ENCODE measurements around the gene SLC40A1.

SLC40A1 gene

DNA sequence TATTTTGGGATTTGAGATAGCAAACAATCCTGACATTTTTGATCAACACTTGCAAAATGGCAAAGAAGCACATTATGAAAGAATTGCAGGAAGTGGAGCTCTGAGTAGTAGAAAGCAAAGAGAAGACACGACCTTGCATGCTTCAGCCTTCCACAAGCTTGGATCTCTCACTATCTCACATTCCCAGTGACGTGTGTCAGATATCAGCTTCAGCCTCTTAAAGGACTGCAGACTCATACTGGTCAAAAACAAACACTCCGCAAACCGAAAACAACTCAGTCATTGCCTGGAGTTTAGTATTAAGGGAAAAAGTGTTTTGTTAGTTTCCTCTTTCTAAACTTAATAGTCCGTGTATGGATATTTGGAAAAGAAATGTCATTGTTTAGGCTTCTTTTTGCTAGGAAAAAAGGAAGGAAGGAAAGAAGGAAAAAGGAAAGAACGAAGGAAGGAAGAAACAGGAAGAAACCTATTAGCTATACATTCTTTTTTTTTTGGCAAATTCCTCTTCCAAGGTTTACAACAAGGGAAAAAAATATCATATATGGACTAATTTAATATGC is 32.6 kb upstream of the SLC40A1 start:
- POLR2A ChIA-PET (ENCODE audit: low non-redundant PET) = no interaction called here
- CTCF ChIA-PET = no interaction called here
- H3K27ac ChIP-seq = no peak overlapping the region
- DNase-seq (ENCODE audit: low spot score) = no peak
- TF ChIP-seq, protein P1, sequence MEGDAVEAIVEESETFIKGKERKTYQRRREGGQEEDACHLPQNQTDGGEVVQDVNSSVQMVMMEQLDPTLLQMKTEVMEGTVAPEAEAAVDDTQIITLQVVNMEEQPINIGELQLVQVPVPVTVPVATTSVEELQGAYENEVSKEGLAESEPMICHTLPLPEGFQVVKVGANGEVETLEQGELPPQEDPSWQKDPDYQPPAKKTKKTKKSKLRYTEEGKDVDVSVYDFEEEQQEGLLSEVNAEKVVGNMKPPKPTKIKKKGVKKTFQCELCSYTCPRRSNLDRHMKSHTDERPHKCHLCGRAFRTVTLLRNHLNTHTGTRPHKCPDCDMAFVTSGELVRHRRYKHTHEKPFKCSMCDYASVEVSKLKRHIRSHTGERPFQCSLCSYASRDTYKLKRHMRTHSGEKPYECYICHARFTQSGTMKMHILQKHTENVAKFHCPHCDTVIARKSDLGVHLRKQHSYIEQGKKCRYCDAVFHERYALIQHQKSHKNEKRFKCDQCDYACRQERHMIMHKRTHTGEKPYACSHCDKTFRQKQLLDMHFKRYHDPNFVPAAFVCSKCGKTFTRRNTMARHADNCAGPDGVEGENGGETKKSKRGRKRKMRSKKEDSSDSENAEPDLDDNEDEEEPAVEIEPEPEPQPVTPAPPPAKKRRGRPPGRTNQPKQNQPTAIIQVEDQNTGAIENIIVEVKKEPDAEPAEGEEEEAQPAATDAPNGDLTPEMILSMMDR (conservative IDR thresholded peaks at IDR 0.05; ENCODE audit: low read depth) = no peak

DNA sequence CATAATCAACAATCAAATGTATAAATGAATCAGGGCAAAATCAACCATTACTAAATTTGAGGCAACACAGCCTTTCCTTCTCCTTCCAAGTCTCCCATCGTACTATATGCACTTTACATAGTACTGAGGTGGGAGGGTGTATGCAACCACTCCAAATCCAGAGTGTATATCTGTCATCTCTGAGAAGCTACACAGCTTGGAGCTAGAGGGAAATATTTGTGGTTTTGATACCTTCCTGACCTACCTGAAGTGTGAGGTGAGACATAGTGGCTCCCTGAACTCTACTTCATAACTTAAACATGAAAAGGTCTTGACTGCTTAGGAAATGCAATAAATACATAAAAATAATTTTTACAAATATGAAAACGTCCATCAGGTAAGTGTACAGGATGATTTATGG is 30.1 kb upstream of the SLC40A1 start:
- ChIA-PET POLR2A (ENCODE audit: low non-redundant PET) (no interaction called here), CTCF (no interaction called here)
- no peak for DNase-seq (ENCODE audit: low spot score)
- H3K27ac ChIP-seq = no peak overlapping the region
- TF ChIP-seq, protein P1 (conservative IDR thresholded peaks at IDR 0.05; ENCODE audit: low read depth) = no peak

DNA sequence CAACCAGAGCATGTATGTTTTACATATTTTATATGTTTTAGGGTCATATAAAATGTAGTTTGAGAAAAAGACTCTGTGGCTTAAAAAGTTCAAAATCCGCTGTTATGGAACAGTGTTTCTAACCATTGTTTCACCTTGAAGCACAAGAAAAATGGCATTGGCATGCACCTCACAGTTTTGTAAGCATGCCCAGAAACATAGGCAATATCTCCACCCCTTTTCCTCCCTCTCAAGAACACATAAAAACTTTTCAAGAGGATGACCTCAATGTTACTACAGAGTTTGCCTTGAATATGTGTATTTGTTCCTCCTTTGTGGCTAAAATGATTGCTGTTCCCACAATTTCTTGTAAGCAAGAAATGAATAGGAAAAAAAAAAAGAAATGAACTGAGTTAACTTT is 29.3 kb upstream of the SLC40A1 start:
- no peak overlapping the region for H3K27ac ChIP-seq
- CTCF ChIA-PET = no interaction called here
- TF ChIP-seq, protein P1 (conservative IDR thresholded peaks at IDR 0.05; ENCODE audit: low read depth) = no peak
- DNase-seq (ENCODE audit: low spot score) = no peak
- POLR2A ChIA-PET (ENCODE audit: low non-redundant PET) = no interaction called here

DNA sequence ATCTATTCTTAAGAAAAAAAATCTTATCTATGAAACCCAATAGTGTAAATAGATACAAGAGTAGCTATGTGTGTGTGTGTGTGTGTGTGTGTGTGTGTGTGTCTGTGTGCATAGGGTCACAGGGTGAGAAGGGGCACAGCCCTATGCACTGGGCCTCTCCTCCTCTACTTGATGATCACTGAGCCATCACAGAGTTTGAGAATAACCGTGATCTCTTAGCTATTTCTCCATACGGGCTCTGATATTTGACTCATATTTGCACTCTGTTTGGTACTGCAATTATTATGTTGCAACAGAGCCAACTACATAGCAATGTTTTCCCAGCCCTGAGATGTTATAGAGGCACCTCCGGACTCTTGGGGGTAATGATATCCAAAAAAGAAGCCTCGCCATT is 28.8 kb upstream of the SLC40A1 start:
- no peak overlapping the region for H3K27ac ChIP-seq
- no peak for DNase-seq (ENCODE audit: low spot score)
- TF ChIP-seq, protein P1 (conservative IDR thresholded peaks at IDR 0.05; ENCODE audit: low read depth) = no peak
- POLR2A ChIA-PET (ENCODE audit: low non-redundant PET) = no interaction called here
- CTCF ChIA-PET = interaction anchor here (0.6 kb wide), 1 partner anchor 1025 kb away, joined by 4 read pairs; no protein-coding TSS in a partner anchor

DNA sequence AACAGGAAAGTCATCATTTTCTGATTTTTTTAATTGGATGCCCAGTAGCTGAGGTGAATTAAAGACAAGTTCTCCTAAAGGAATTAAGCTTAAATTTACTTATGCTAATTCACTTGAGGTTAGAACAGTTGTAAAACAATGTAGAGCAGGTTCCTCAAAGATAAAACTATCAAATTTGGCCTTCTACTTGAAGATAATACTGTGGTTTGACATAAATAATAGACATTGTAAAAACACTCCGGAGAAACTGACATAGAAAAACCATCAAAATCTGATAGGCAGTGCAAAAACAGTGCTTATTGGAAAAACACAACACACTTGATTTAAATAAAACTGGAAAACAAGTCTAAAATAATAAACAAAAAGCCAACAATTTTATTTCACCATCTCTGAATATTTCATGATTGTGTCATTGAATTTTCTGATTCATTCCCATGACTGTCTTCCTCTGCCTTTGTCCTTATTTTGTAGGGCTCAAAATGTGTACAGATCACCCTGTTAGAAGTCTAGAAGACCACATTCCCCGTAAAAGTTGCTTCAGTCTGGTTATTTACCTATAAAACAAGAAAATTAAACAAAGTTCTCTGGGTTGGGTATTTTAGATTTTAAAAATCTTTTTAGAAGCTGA is 28.3 kb upstream of the SLC40A1 start:
- CTCF ChIA-PET = interaction anchor here (0.5 to 0.6 kb wide), 2 partner anchors 14 to 1026 kb away, joined by 3 to 4 read pairs; no protein-coding TSS in a partner anchor
- TF ChIP-seq, protein P1 (conservative IDR thresholded peaks at IDR 0.05; ENCODE audit: low read depth) = no peak
- no peak for DNase-seq (ENCODE audit: low spot score)
- H3K27ac ChIP-seq = no peak overlapping the region
- POLR2A ChIA-PET (ENCODE audit: low non-redundant PET) = no interaction called here

DNA sequence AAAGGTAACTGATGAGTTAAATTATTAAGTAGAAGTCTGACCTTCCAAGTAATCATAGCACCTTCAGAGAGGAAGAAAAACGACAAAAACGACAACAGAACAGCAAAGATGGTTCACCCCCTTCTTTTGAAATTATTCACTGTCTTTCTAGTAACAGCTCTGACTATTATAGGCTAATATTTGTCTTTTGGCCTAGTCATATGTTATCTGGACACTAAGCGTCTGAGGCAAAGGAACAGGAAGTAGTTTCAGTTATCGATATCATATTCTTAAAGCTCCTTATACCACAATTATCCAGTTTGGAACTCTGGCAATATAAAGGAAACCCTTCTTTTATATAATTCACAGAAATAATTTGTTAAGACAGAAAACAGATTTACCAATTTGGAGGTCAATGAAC is 27.6 kb upstream of the SLC40A1 start:
- TF ChIP-seq, protein P1 (conservative IDR thresholded peaks at IDR 0.05; ENCODE audit: low read depth) = no peak
- POLR2A ChIA-PET (ENCODE audit: low non-redundant PET) = no interaction called here
- DNase-seq (ENCODE audit: low spot score) = no peak
- CTCF ChIA-PET = interaction anchor here (0.5 to 0.6 kb wide), 2 partner anchors 13 to 1246 kb away, joined by 3 read pairs; no protein-coding TSS in a partner anchor
- no peak overlapping the region for H3K27ac ChIP-seq

All from RWPE1 (cell line).